GM12873 (cell line): ENCODE data around the gene SOD2.

Experiments
- TF ChIP-seq, protein P1 (sequence below): IDR thresholded peaks from 2 replicates; pipeline ENCODE4 v1.5.1; 2012; ENCODE audit warnings: low read depth, mild to moderate bottlenecking, moderate library complexity, low read length, control low read depth; ENCODE audit not compliant: insufficient read depth; ENCODE audit errors: missing control alignments

Gene SOD2

GRCh38 chr6:159719287-159719686 is 26.2 kb upstream of the SOD2 start:
- TF ChIP-seq, protein P1, sequence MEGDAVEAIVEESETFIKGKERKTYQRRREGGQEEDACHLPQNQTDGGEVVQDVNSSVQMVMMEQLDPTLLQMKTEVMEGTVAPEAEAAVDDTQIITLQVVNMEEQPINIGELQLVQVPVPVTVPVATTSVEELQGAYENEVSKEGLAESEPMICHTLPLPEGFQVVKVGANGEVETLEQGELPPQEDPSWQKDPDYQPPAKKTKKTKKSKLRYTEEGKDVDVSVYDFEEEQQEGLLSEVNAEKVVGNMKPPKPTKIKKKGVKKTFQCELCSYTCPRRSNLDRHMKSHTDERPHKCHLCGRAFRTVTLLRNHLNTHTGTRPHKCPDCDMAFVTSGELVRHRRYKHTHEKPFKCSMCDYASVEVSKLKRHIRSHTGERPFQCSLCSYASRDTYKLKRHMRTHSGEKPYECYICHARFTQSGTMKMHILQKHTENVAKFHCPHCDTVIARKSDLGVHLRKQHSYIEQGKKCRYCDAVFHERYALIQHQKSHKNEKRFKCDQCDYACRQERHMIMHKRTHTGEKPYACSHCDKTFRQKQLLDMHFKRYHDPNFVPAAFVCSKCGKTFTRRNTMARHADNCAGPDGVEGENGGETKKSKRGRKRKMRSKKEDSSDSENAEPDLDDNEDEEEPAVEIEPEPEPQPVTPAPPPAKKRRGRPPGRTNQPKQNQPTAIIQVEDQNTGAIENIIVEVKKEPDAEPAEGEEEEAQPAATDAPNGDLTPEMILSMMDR: no peak

GRCh38 chr6:159718634-159719033 is 25.6 kb upstream of the SOD2 start:
- TF ChIP-seq, protein P1: no peak

DNA sequence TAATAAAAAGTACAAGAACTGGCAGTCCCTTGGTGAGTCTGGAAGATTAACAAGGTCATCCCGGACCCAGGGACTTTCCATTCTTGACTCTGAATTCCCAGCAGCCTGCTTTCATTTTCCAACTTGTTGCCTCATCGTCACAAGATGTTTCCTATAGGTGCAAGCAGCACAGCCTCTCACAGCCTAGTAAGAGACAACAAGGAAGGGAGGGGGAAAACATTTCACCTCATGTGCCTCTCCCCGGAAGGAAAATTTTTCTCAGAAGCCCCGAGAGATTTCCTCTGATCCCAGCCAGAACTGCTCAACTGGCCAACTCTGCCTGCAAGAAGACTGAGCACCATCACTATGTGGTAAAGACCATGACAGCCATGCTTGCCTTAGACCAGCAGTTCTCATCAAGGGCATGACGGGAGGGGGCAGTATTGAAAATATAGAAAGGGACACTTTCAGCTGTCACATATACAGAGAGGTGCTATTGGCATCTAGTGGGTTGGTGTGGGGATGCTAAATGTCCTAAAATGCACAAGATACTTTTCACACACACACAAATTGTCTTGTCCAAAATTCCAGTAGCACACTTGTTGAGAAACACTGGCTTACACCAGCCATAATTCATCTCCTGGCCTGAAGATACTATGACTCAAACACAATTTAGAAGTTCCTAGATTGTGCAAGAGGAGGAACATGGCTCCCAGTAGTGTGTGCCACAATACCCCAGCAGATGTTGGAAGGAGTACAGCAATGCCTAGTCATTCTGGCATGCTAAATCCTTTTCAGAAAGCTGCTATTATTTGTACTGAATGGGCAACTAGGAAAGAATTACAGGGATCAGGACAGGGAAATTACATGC is 23.4 kb upstream of the SOD2 start:
- TF ChIP-seq, protein P1: no peak

GRCh38 chr6:159715605-159716004 is 22.6 kb upstream of the SOD2 start:
- TF ChIP-seq, protein P1: no peak

DNA sequence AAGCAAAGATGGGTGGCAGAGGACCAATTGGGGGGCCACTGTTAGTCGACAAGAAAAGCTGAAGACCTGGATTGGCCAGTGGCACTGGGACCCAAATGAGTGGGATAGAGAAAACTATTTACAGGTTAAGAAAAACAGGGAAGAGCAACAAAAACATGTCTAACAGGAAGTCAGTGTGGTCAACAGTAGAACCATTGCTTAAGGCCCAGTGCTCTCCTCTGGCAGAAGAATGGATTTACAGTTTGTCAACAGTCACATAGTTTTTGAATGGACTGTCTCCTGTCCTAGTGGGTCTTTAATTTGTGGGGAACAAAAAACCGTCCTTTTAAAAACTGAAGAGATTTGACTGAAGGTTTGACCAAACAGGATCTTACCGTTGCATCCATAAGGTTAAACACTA is 22.1 kb upstream of the SOD2 start:
- TF ChIP-seq, protein P1: no peak

GRCh38 chr6:159714404-159714803 is 21.4 kb upstream of the SOD2 start:
- TF ChIP-seq, protein P1: no peak

DNA sequence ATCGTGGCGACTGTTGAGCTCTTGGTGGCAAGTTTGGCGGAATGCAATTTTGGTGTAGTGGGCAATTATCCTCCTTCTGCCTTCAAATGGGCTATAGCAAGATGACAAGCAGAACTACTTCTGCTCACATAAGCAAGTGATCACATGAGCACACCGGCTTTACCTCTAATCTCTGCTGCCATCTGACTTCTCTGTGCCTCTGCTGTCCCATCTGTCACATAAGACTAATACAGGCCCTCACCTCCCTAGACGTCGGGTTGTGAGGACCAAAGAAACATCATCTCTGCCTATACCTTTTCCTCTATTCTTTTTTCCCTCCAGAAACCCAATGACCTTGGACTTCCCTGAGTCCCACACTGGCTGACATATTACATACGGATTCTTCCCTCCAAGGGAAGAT is 20.9 kb upstream of the SOD2 start:
- TF ChIP-seq, protein P1: no peak
